HEK293 (cell line): ENCODE measurements around the gene ITGA4.

ENCODE experiments used
- CTCF ChIA-PET: fragments of 350-600 bp; formaldehyde crosslinking; extraction: SDS; loops from one replicate; lab custom pipeline; 2021; ENCODE audit warnings: antibody characterized with exemption; lab: Yijun Ruan, JAX
- POLR2A ChIA-PET: fragments of 300-600 bp; formaldehyde crosslinking; extraction: SDS; loops from one replicate; lab custom pipeline; 2020; ENCODE audit warnings: antibody characterized with exemption, inconsistent platforms; lab: Yijun Ruan, JAX
- H3K27ac ChIP-seq: fragments of 200-500 bp; sonication (Bioruptor generic); 2 replicates; pipeline ENCODE4 v1.5.1; 2014; ENCODE audit warnings: low read depth, low read length, control low read depth, inconsistent platforms; ENCODE audit errors: extremely low read depth
- H3K36me3 ChIP-seq, 2 experiments: fragments of 200-500 bp in 1 of 2; sonication (Bioruptor generic) in 1 of 2; 1 replicate in 1 of 2; 2 replicates in 1 of 2; pipeline ENCODE4 v1.5.1; 2014 to 2017; ENCODE audit warnings: inconsistent platforms in 2 of 2, low read length in 2 of 2; ENCODE audit not compliant: control insufficient read depth in 2 of 2, insufficient read depth in 1 of 2
- H3K4me1 ChIP-seq: fragments of 200-500 bp; sonication (Bioruptor generic); 2 replicates; pipeline ENCODE4 v1.5.1; 2014; ENCODE audit warnings: mild to moderate bottlenecking, low read length, inconsistent platforms; ENCODE audit not compliant: control insufficient read depth, insufficient read depth
- H3K4me3 ChIP-seq: 2 replicates; pipeline ENCODE4 v1.5.1; 2011; ENCODE audit warnings: low read depth, mild to moderate bottlenecking, control low read depth, low read length, moderate library complexity
- H3K9me3 ChIP-seq: fragments of 200-500 bp; sonication (Bioruptor generic); 2 replicates; pipeline ENCODE4 v1.5.1; 2014; ENCODE audit warnings: low read depth, low read length, inconsistent platforms; ENCODE audit not compliant: control insufficient read depth, insufficient read depth
- EGR2 ChIP-seq: fragments of 450-650 bp; formaldehyde crosslinking; IDR thresholded peaks from 2 replicates; pipeline ENCODE4 v1.5.1; 2016; ENCODE audit warnings: low read depth, missing biosample characterization, missing genetic modification characterization
- GLIS1 ChIP-seq: fragments of 450-650 bp; formaldehyde crosslinking; IDR thresholded peaks from 2 replicates; pipeline ENCODE4 v1.5.1; 2016; ENCODE audit warnings: missing biosample characterization, missing genetic modification characterization
- GLIS2 ChIP-seq: fragments of 450-650 bp; formaldehyde crosslinking; IDR thresholded peaks from 2 replicates; pipeline ENCODE4 v1.5.1; 2016; ENCODE audit warnings: missing biosample characterization, missing genetic modification characterization
- HIC1 ChIP-seq: fragments of 450-650 bp; formaldehyde crosslinking; IDR thresholded peaks from 2 replicates; pipeline ENCODE4 v1.5.1; 2016; ENCODE audit warnings: missing biosample characterization, missing genetic modification characterization
- HOXC10 ChIP-seq: sonication (generic); formaldehyde crosslinking; IDR thresholded peaks from 2 replicates; pipeline ENCODE4 v1.8.1; 2023; ENCODE audit warnings: mild to moderate bottlenecking, missing genetic modification reagents
- HOXD13 ChIP-seq: sonication (generic); formaldehyde crosslinking; IDR thresholded peaks from 2 replicates; pipeline ENCODE4 v1.8.0; 2022; ENCODE audit warnings: missing genetic modification reagents, borderline replicate concordance
- OSR2 ChIP-seq: fragments of 450-650 bp; formaldehyde crosslinking; IDR thresholded peaks from 2 replicates; pipeline ENCODE4 v1.5.1; 2016; ENCODE audit warnings: missing biosample characterization, missing genetic modification characterization
- PATZ1 ChIP-seq: fragments of 450-650 bp; formaldehyde crosslinking; IDR thresholded peaks from 2 replicates; pipeline ENCODE4 v1.5.1; 2016; ENCODE audit warnings: missing biosample characterization, missing genetic modification characterization
- REPIN1 ChIP-seq: fragments of 450-650 bp; formaldehyde crosslinking; IDR thresholded peaks from 2 replicates; pipeline ENCODE4 v1.5.1; 2017; ENCODE audit warnings: missing biosample characterization, missing genetic modification characterization, low read depth
- ZBTB48 ChIP-seq: fragments of 450-650 bp; formaldehyde crosslinking; IDR thresholded peaks from 2 replicates; pipeline ENCODE4 v1.5.1; 2016; ENCODE audit warnings: missing biosample characterization, missing genetic modification characterization
- ZFP69B ChIP-seq: fragments of 450-650 bp; formaldehyde crosslinking; IDR thresholded peaks from 2 replicates; pipeline ENCODE4 v1.5.1; 2016; ENCODE audit warnings: missing biosample characterization, missing genetic modification characterization
- ZNF133 ChIP-seq: fragments of 450-650 bp; formaldehyde crosslinking; IDR thresholded peaks from 2 replicates; pipeline ENCODE4 v1.5.1; 2016; ENCODE audit warnings: missing biosample characterization, missing genetic modification characterization
- ZNF223 ChIP-seq: fragments of 450-650 bp; formaldehyde crosslinking; IDR thresholded peaks from 2 replicates; pipeline ENCODE4 v1.5.1; 2016; ENCODE audit warnings: missing biosample characterization, missing genetic modification characterization
- ZNF274 ChIP-seq, 2 experiments: fragments of 200-500 bp in 1 of 2; fragments of 450-650 bp in 1 of 2; sonication (Bioruptor generic) in 1 of 2; formaldehyde crosslinking in 1 of 2; IDR thresholded peaks; 2 replicates each; pipeline versions ENCODE4 v1.5.1 to v1.6.1; 2014 to 2016; ENCODE audit warnings: borderline replicate concordance in 1 of 2, inconsistent platforms in 1 of 2, low read length in 1 of 2, missing biosample characterization in 1 of 2, missing genetic modification characterization in 1 of 2
- ZNF335 ChIP-seq: fragments of 450-650 bp; formaldehyde crosslinking; conservative IDR thresholded peaks from 2 replicates; pipeline ENCODE4 v1.5.1; 2016; ENCODE audit warnings: missing biosample characterization, missing genetic modification characterization
- ZNF37A ChIP-seq: fragments of 450-650 bp; IDR thresholded peaks from 2 replicates; pipeline ENCODE4 v1.5.1; 2018; ENCODE audit warnings: missing biosample characterization, missing genetic modification characterization
- ZNF501 ChIP-seq: fragments of 450-650 bp; formaldehyde crosslinking; IDR thresholded peaks from 2 replicates; pipeline ENCODE4 v1.5.1; 2016; ENCODE audit warnings: missing biosample characterization, missing genetic modification characterization
- ZNF514 ChIP-seq: fragments of 450-650 bp; formaldehyde crosslinking; IDR thresholded peaks from 2 replicates; pipeline ENCODE4 v1.5.1; 2016; ENCODE audit warnings: missing biosample characterization, missing genetic modification characterization
- ZNF544 ChIP-seq: fragments of 450-650 bp; formaldehyde crosslinking; IDR thresholded peaks from 2 replicates; pipeline ENCODE4 v1.5.0; 2017; ENCODE audit warnings: missing biosample characterization, missing genetic modification characterization
- ZNF549 ChIP-seq: fragments of 450-650 bp; IDR thresholded peaks from 2 replicates; pipeline ENCODE4 v1.5.1; 2018; ENCODE audit warnings: missing biosample characterization, missing genetic modification characterization, mild to moderate bottlenecking, inconsistent platforms, moderate library complexity
- ZNF561 ChIP-seq: fragments of 450-650 bp; IDR thresholded peaks from 2 replicates; pipeline ENCODE4 v1.5.1; 2018; ENCODE audit warnings: missing biosample characterization, missing genetic modification characterization, borderline replicate concordance
- ZNF621 ChIP-seq: fragments of 450-650 bp; formaldehyde crosslinking; IDR thresholded peaks from 2 replicates; pipeline ENCODE4 v1.5.1; 2017; ENCODE audit warnings: missing biosample characterization, missing genetic modification characterization
- ZNF776 ChIP-seq: fragments of 450-650 bp; formaldehyde crosslinking; IDR thresholded peaks from 2 replicates; pipeline ENCODE4 v1.5.0; 2017; ENCODE audit warnings: missing biosample characterization, missing genetic modification characterization, borderline replicate concordance
- ZSCAN23 ChIP-seq: fragments of 450-650 bp; formaldehyde crosslinking; IDR thresholded peaks from 2 replicates; pipeline ENCODE4 v1.5.1; 2016; ENCODE audit warnings: missing biosample characterization, missing genetic modification characterization
- TF ChIP-seq, protein P1 (sequence below): fragments of 450-650 bp; formaldehyde crosslinking; IDR thresholded peaks from 2 replicates; pipeline ENCODE4 v1.5.1; 2016; ENCODE audit warnings: missing biosample characterization, missing genetic modification characterization
- TF ChIP-seq, protein P2 (sequence below): fragments of 450-650 bp; formaldehyde crosslinking; IDR thresholded peaks from 2 replicates; pipeline ENCODE4 v1.5.1; 2016; ENCODE audit warnings: missing biosample characterization, missing genetic modification characterization
- TF ChIP-seq, protein P3 (sequence below): fragments of 450-650 bp; formaldehyde crosslinking; IDR thresholded peaks from 2 replicates; pipeline ENCODE4 v1.5.1; 2016; ENCODE audit warnings: missing biosample characterization, missing genetic modification characterization

Gene ITGA4

DNA sequence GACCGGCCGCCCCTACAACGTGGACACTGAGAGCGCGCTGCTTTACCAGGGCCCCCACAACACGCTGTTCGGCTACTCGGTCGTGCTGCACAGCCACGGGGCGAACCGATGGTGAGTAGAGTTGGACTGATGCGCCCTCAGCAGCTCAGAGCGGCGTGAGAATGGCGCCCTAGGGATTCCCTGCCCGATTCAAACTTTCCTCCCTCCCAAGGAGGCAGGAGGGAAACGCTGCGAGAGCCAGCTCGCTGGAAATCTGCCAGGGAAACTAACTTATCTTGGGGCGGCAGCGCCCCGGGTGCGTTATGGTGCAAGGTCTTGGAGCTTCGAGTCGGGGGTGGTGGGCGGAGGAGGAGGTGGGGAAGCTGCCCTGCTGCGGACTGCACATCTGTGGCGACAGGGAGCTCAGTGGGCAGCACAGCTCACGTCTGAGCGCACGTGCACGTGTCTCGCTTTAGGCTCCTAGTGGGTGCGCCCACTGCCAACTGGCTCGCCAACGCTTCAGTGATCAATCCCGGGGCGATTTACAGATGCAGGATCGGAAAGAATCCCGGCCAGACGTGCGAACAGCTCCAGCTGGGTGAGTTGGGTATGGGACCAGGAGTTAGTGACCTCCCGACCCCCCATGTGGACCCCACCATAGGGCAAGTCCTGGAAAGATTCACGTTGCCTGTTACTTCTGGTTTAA, 697 bp downstream of the ITGA4 start:
- CTCF ChIA-PET = interaction anchor here (0.5 to 2.2 kb wide), 14 partner anchors 9 to 461 kb away, joined by 3 to 12 read pairs (median 4); no protein-coding TSS in a partner anchor
- peak overlapping the region; percentile 67; the same call in 1 of the 2 replicates for H3K27ac ChIP-seq
- POLR2A ChIA-PET = interaction anchor here (0.8 to 1.2 kb wide), 2 partner anchors 48 to 217 kb away, joined by 3 read pairs; no protein-coding TSS in a partner anchor
- H3K36me3 ChIP-seq = no peaks in the 10 kb centered on the region
- peak overlapping the region; percentile 73 for H3K4me3 ChIP-seq
- peaks cover 4% of the 10 kb centered on the region for H3K4me1 ChIP-seq
- no peaks in the 10 kb centered on the region for H3K9me3 ChIP-seq
- TF ChIP-seq PATZ1 = peak; percentile 32; the same call in 1 of the 2 replicates
- TF ChIP-seq HIC1 (tag by site-specific recombination) = peak; percentile 67; the same call in 1 of the 2 replicates
- peak; percentile 10; the same call in 1 of the 2 replicates for TF ChIP-seq GLIS2
- peak; percentile 92 for TF ChIP-seq EGR2 (tag by site-specific recombination)
- TF ChIP-seq ZNF223 (tag by site-specific recombination) = no peak
- no peak for TF ChIP-seq OSR2 (tag by site-specific recombination)
- TF ChIP-seq, protein P1, sequence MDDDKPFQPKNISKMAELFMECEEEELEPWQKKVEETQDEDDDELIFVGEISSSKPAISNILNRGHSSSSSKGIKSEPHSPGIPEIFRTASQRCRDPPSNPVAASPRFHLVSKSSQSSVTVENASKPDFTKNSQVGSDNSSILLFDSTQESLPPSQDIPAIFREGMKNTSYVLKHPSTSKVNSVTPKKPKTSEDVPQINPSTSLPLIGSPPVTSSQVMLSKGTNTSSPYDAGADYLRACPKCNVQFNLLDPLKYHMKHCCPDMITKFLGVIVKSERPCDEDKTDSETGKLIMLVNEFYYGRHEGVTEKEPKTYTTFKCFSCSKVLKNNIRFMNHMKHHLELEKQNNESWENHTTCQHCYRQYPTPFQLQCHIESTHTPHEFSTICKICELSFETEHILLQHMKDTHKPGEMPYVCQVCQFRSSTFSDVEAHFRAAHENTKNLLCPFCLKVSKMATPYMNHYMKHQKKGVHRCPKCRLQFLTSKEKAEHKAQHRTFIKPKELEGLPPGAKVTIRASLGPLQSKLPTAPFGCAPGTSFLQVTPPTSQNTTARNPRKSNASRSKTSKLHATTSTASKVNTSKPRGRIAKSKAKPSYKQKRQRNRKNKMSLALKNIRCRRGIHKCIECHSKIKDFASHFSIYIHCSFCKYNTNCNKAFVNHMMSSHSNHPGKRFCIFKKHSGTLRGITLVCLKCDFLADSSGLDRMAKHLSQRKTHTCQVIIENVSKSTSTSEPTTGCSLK (tag by site-specific recombination) = no peak
- TF ChIP-seq HOXD13 (CRISPR knock-in tag) = no peak
- no peak for TF ChIP-seq GLIS1
- peak; percentile 88 for TF ChIP-seq ZNF335 (tag by site-specific recombination)
- TF ChIP-seq REPIN1 (tag by site-specific recombination) = no peak
- TF ChIP-seq ZFP69B = peak; percentile 76
- no peak for TF ChIP-seq ZNF561
- no peak for TF ChIP-seq ZSCAN23 (tag by site-specific recombination)
- TF ChIP-seq, protein P2, sequence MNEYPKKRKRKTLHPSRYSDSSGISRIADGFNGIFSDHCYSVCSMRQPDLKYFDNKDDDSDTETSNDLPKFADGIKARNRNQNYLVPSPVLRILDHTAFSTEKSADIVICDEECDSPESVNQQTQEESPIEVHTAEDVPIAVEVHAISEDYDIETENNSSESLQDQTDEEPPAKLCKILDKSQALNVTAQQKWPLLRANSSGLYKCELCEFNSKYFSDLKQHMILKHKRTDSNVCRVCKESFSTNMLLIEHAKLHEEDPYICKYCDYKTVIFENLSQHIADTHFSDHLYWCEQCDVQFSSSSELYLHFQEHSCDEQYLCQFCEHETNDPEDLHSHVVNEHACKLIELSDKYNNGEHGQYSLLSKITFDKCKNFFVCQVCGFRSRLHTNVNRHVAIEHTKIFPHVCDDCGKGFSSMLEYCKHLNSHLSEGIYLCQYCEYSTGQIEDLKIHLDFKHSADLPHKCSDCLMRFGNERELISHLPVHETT (tag by site-specific recombination) = no peak
- no peak for TF ChIP-seq HOXC10
- TF ChIP-seq, protein P3, sequence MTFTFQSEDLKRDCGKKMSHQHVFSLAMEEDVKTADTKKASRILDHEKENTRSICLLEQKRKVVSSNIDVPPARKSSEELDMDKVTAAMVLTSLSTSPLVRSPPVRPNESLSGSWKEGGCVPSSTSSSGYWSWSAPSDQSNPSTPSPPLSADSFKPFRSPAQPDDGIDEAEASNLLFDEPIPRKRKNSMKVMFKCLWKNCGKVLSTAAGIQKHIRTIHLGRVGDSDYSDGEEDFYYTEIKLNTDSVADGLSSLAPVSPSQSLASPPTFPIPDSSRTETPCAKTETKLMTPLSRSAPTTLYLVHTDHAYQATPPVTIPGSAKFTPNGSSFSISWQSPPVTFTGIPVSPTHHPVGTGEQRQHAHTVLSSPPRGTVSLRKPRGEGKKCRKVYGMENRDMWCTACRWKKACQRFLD = no peak
- TF ChIP-seq ZNF514 (tag by site-specific recombination) = no peak
- no peak for TF ChIP-seq ZNF549 (tag by site-specific recombination)
- no peak for TF ChIP-seq ZNF621 (tag by site-specific recombination)
- TF ChIP-seq ZNF133 (tag by site-specific recombination) = no peak
- TF ChIP-seq ZNF544 (tag by site-specific recombination) = no peak
- peak; percentile 23; the same call in 1 of the 2 replicates for TF ChIP-seq ZNF501 (tag by site-specific recombination)
- TF ChIP-seq ZNF776 (tag by site-specific recombination) = no peak
- no peak for TF ChIP-seq ZNF37A (tag by site-specific recombination)
- TF ChIP-seq ZNF274 (IDR thresholded peaks at IDR 0.05; ENCODE audit: low read length) = no peak
- no peak for TF ChIP-seq ZNF274 (tag by site-specific recombination; IDR thresholded peaks at IDR 0.05; ENCODE audit: borderline replicate concordance)
- TF ChIP-seq ZBTB48 (tag by site-specific recombination) = no peak
